Upper lobe of left lung (tissue), 4 donors: ENCODE measurements around the gene SHE.

Experiments used
- CTCF ChIP-seq, 6 experiments: fragments of 450-650 bp in 4 of 6; fragments of 200-600 bp in 2 of 6; sonication (generic) in 2 of 6; IDR thresholded peaks; one replicate each; pipeline ENCODE4 v1.5.1; 2016 to 2019; ENCODE audit warnings: antibody characterized with exemption in 6 of 6
- EP300 ChIP-seq, 4 donors: sonication (generic); formaldehyde crosslinking; IDR thresholded peaks; one replicate each; pipeline ENCODE4 v1.5.1; 2017; ENCODE audit warnings: antibody characterized with exemption in 4 of 4, control low read depth in 2 of 4
- POLR2A ChIP-seq, 4 donors: fragments of 450-650 bp; IDR thresholded peaks; one replicate each; pipeline ENCODE4 v1.5.1; 2016 to 2017; ENCODE audit warnings: antibody characterized with exemption in 4 of 4, mild to moderate bottlenecking in 2 of 4
- POLR2AphosphoS5 ChIP-seq, 2 donors: sonication (generic); formaldehyde crosslinking; IDR thresholded peaks; one replicate each; pipeline ENCODE4 v1.5.1; 2017; ENCODE audit warnings: antibody characterized with exemption in 2 of 2

DNA sequence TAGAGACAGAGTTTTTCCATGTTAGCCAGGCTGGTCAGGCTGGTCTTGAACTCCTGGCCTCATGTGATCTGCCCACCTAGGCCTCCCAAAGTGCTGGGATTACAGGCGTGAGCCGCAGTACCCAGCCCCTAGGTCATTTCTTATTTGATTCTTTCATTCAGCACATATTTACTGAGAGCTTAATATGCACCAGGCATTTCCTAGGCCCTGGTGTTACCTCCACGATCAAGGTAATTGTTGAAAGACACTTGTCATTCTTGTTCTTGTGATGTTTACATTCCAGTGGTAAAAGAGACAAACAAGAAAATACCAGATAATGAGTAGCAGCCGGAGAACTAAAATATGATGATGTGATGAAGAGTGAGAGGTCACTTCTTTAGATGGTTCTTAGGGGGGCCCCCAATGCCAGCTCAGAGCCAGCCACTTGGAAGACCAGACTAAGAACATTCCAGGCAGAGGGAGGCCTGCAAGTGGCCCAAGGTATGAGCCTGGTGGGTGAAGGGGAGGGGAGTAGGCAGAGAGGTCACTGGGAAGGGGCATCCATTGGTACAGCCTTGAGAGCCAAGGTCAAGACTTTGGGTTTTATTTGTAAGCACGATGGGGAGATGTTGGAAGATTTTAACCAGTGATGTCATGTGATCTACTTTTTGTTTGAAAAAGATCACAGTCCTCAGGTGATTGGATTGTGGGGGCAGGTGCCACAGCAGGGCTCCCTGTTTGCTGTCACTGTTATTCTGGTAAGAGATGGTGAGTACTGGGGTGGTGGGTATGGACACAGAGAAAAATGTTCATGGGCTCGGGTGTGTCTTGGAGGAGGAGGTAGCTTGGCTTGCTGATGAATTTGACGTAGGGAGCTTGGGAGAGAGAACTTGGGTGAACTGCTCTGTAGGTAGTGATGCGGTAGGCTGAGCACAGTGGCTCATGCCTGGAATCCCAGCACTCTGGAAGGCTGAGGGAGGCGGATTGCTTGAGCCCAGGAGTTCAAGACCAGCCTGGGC lies 37.6 kb upstream of the SHE start:
- TF ChIP-seq CTCF (IDR thresholded peaks at IDR 0.05) = no peak
- no peak for TF ChIP-seq POLR2AphosphoS5 (IDR thresholded peaks at IDR 0.05)
- TF ChIP-seq EP300 (IDR thresholded peaks at IDR 0.05) = no peak
- no peak for TF ChIP-seq POLR2A (IDR thresholded peaks at IDR 0.05)
